Measurements from ENCODE around the gene CDCA5. TPM values are rescaled to one million over a fixed set of nuclear protein-coding genes. Genes with fewer than 3 reads are reported as not detected.

Gene CDCA5
- total and polyA plus RNA-seq, 2 donors: 1.2 to 3.9 TPM

DNA sequence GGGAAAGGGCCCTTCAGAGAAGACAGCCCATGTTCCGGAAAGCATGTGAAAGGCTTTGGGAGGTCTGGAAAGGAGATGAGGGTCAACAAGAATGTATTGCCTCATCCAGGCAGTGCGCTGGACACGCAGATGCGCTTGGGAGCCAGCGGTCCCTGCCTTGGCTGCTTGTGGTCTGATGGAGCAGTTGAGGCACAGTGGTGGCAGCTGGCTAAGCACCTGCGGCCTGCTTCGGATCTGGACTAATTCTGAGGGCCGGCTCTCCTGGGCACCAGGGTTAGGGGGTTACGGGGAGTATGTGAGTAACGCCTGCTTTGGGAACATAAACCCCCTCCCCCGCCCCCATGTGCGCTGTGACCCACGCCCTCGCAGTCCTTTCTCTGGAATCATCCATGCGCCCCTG, 23.2 kb upstream of the CDCA5 start:
- WGBS: 93% methylated on average over 15 of the region's 15 CpGs
- H3K27ac ChIP-seq (ENCODE audit: low read depth): no peak overlapping the region
- H3K4me3 ChIP-seq (ENCODE audit: low read depth, low read length): no peak overlapping the region
- H3K36me3 ChIP-seq (ENCODE audit: insufficient read depth): peaks cover 7% of the 10 kb centered on the region
- no peaks in the 10 kb centered on the region for H3K4me1 ChIP-seq (ENCODE audit: insufficient read depth)
- DNase-seq (ENCODE audit: extremely low spot score): no peak

DNA sequence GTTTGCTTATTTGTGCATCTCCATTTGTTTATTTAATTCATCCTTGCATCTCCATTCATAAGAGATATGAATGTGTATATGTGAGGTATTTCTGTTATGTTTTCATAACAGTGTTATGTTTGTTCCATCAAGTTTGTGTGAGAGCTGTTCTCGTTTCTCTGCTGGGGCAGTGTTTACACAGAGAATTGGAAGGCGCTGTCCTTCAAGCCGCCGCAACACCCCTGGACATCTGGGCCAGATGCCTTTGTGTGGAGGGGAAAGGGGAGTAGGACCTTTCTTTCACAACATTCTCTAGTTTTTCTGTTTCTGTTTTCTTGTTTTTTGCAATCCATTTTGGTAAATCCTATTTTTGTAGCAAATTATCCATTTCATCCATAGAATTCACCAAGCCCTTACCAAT, 20.8 kb upstream of the CDCA5 start:
- no peaks in the 10 kb centered on the region for H3K4me1 ChIP-seq (ENCODE audit: insufficient read depth)
- no peak overlapping the region for H3K4me3 ChIP-seq (ENCODE audit: low read depth, low read length)
- DNase-seq (ENCODE audit: extremely low spot score): no peak
- H3K27ac ChIP-seq (ENCODE audit: low read depth): no peak overlapping the region
- 67% methylated on average over 4 of the region's 4 CpGs for WGBS
- peaks cover 7% of the 10 kb centered on the region for H3K36me3 ChIP-seq (ENCODE audit: insufficient read depth)

GRCh38 chr11:65103476-65103875, 19.6 kb upstream of the CDCA5 start:
- Histone ChIP-seq H3K4me1 (ENCODE audit: insufficient read depth) (no peaks in the 10 kb centered on the region), H3K36me3 (ENCODE audit: insufficient read depth) (peaks cover 6% of the 10 kb centered on the region), H3K4me3 (ENCODE audit: low read depth, low read length) (no peak overlapping the region), H3K27ac (ENCODE audit: low read depth) (no peak overlapping the region)
- DNase-seq (ENCODE audit: extremely low spot score): no peak

DNA sequence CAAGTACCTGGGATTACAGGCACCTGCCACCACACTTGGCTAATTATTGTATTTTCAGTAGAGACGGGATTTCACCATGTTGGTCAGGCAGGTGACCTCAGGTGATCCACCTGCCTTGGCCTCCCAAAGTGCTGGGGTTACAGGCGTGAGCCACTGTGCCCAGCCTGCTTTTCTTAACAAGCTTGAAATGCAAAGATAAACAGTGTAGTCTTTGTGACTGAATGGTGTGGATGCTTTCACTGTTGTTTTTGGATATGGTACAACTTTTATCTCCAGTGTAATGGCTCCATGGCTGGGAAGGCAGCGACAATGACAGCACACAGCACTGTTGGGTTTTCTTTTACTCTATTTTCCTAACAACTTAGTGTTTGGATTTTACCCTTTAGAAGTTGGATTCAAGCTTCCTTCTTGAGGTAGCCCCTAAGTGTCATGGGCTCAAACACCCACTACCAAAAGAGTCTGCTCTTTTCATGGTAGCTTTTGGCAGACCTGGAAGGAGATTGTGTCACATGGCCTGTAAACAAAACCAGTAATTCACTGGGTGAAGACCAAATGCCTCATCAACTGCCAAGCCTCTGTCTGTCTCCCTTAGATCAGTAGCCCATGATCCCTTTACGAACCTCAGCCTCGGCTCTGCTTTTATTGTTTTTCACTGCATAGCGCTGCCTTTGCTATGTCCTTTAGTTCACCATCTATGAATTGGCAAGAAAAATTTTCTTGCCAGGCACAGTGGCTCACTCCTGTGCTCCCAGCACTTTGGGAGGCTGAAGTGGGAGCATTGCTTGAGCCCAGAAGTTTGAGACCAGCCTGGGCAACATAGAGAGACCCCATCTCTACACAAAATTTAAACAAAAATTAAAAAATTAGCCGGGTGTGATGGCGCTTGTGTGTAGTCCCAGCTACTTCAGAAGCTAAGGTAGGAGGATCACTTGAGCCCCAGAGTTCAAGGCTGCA, 18.6 kb upstream of the CDCA5 start:
- H3K36me3 ChIP-seq (ENCODE audit: insufficient read depth): peaks cover 3% of the 10 kb centered on the region

DNA sequence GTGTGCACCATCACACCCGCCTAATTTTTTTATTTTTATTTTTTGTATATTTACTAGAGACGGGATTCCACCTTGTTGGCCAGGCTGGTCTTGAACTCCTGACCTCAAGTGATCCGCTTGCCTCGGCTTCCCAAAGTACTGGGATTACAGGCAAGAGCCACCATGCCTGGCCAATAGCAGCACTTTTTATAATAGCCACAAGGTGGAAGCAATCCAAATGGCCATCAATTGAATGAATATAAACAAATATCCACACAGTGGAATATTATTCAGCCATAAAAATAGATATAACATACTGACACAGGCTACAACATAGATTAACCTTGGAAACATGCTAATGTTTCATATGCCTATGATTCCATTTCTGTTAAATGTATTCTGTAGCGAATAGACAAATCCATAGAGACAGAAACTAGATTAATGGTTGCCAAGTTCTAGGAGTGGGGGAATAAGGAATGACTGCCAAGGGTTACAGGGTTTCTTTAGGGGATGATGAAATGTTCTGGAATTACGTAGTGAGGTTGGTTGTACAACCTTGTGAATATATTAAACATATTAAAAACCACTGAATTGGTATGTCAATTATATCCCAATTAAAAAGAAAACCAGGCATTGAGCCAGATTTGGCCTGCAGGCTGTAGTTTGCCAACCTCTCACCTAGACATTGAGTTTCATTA, 17.0 kb upstream of the CDCA5 start:
- Histone ChIP-seq H3K27ac (ENCODE audit: low read depth) (no peak overlapping the region), H3K4me1 (ENCODE audit: insufficient read depth) (no peaks in the 10 kb centered on the region), H3K36me3 (ENCODE audit: insufficient read depth) (peaks cover 3% of the 10 kb centered on the region), H3K4me3 (ENCODE audit: low read depth, low read length) (no peak overlapping the region)
- WGBS: 89% methylated on average over 6 of the region's 6 CpGs
- no peak for DNase-seq (ENCODE audit: extremely low spot score)

More for the DNA sequence above, 18.6 kb upstream of the CDCA5 start:
- Histone ChIP-seq H3K27ac (ENCODE audit: low read depth) (no peak overlapping the region), H3K4me3 (ENCODE audit: low read depth, low read length) (no peak overlapping the region), H3K4me1 (ENCODE audit: insufficient read depth) (no peaks in the 10 kb centered on the region)
- DNase-seq (ENCODE audit: extremely low spot score): no peak
- 81% methylated on average over 8 of the region's 8 CpGs for WGBS

DNA sequence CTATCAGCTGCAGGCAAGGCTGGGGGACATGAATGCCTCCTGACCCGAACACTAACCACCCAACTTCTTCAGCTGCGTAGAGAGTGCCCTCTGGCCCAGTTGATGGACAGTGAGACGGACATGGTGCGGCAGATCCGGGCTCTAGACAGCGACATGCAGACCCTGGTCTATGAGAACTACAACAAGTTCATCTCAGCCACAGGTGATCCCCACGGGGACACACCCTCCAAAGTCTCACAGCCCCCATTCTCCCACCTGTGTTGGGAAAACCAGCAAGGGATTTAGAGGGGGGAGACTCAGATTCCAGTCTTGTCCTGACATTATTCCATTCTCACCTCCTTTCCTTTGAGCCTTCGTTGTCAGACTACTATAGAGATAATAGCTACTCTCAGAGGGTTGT, 13.1 kb upstream of the CDCA5 start:
- H3K4me1 ChIP-seq (ENCODE audit: insufficient read depth): no peaks in the 10 kb centered on the region
- 41% methylated on average over 8 of the region's 8 CpGs for WGBS
- DNase-seq (ENCODE audit: extremely low spot score): no peak
- H3K36me3 ChIP-seq (ENCODE audit: insufficient read depth): no peaks in the 10 kb centered on the region
- H3K27ac ChIP-seq (ENCODE audit: low read depth): no peak overlapping the region
- peak overlapping the region; percentile 75 for H3K4me3 ChIP-seq (ENCODE audit: low read depth, low read length)

DNA sequence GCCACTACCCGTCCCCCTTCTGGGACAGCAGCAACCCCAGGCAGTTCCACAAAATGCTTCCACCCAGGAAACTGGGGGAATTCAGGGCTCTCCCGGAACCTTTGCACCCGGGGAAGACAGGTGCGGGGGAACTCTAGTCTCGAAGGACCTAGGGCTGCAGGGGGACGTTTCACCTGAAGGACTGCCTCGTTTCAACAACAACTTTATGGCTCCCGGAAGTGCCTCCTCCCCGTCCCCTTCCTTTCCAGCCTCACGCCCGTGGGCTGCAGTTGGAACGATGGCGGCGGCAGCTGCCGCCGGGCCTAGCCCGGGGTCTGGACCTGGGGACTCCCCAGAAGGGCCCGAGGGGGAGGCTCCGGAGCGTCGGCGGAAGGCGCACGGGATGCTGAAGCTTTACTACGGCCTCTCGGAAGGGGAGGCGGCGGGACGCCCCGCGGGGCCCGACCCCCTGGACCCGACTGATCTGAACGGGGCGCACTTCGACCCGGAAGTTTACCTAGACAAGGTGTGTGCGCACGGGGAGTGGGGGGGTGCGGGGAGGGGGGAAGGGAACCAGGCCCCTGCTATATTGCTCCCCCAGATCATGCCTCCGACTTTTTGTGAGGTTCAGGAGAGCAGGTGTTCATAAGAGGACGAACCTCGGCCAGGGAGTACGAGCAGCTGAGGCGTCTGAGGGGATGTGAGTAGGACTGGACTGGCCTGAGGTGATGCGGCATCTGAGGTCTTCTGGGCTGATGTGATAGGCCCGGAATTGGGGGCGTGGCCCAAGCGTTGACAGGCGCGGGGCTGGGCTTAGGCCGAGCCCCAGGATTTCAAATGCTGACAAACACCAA, 12.3 kb upstream of the CDCA5 start, which contains the start of gene VPS51:
Gene VPS51 (plus strand): TSS at position 241 of the 833 bp plus-strand sequence. CDS start 37 bp downstream, at position 278.
- Histone ChIP-seq H3K27ac (ENCODE audit: low read depth) (peak within 1 kb of the TSS; percentile 90), H3K4me3 (ENCODE audit: low read depth, low read length) (peak within 1 kb of the TSS; percentile 75), H3K36me3 (ENCODE audit: insufficient read depth) (no peaks in the 10 kb centered on the region), H3K4me1 (ENCODE audit: insufficient read depth) (no peaks in the 10 kb centered on the region)
- WGBS: under 1% methylated on average over 52 of the region's 52 CpGs
- DNase-seq (ENCODE audit: extremely low spot score): peak; percentile 89

GRCh38 chr11:65095427-65095826, 11.6 kb upstream of the CDCA5 start:
- Histone ChIP-seq H3K4me3 (ENCODE audit: low read depth, low read length) (no peak overlapping the region), H3K4me1 (ENCODE audit: insufficient read depth) (no peaks in the 10 kb centered on the region), H3K36me3 (ENCODE audit: insufficient read depth) (no peaks in the 10 kb centered on the region), H3K27ac (ENCODE audit: low read depth) (no peak overlapping the region)
- WGBS: 73% methylated on average over 22 of the region's 22 CpGs
- DNase-seq (ENCODE audit: extremely low spot score): no peak

DNA sequence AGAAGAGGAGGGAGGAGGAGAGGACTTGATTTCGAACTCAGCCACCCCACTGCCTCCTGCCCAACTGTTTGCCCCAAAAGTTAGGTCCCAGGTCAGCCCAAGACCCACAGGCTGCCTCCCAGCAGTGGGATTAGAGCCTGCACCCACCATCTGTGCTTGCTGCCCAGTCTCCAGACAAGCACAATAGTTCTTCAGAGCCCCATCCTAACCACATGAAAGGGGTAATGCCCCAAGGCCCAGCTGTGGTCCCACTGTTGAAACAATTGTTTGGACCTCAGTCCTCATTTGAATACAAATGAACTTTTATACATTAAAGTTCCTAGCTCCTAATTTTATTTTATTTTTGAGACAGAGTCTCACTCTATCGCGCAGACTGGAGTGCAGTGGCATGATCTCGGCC, 6.8 kb upstream of the CDCA5 start:
- no peak overlapping the region for H3K27ac ChIP-seq (ENCODE audit: low read depth)
- DNase-seq (ENCODE audit: extremely low spot score): no peak
- 91% methylated on average over 4 of the region's 4 CpGs for WGBS
- no peaks in the 10 kb centered on the region for H3K4me1 ChIP-seq (ENCODE audit: insufficient read depth)
- no peak overlapping the region for H3K4me3 ChIP-seq (ENCODE audit: low read depth, low read length)
- peaks cover 5% of the 10 kb centered on the region for H3K36me3 ChIP-seq (ENCODE audit: insufficient read depth)

DNA sequence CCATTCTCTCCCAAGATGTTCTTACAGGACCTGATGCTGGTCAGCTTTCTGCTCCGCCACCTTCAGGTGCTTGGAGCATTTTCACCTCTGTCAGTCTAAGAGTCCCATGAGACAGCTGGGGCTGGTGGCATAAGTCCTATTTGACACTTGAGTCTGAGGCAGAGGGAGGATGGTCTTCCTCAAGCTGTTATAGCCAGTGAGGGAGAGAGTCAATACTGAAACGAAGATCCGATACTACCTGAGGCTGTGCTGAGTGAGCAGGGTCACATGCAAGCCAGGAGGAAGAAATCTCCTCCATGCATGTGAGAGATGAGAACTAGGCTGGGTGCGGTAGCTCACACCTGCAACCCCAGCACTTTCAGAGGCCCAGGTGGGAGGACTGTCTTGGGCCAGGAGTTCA, 5.8 kb upstream of the CDCA5 start:
- H3K27ac ChIP-seq (ENCODE audit: low read depth): no peak overlapping the region
- H3K4me1 ChIP-seq (ENCODE audit: insufficient read depth): no peaks in the 10 kb centered on the region
- no peak overlapping the region for H3K4me3 ChIP-seq (ENCODE audit: low read depth, low read length)
- 92% methylated on average over 4 of the region's 4 CpGs for WGBS
- peaks cover 5% of the 10 kb centered on the region for H3K36me3 ChIP-seq (ENCODE audit: insufficient read depth)
- no peak for DNase-seq (ENCODE audit: extremely low spot score)

DNA sequence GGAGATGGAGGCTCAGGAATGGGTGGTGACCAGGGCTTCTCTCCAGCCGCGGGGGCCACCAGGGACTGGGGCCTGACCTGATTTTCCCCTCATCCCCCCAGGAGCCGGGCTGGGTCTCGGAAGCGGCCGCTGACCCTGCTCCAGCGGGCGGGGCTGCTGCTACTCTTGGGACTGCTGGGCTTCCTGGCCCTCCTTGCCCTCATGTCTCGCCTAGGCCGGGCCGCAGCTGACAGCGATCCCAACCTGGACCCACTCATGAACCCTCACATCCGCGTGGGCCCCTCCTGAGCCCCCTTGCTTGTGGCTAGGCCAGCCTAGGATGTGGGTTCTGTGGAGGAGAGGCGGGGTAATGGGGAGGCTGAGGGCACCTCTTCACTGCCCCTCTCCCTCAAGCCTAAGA, 4.0 kb upstream of the CDCA5 start:
- 94% methylated on average over 15 of the region's 15 CpGs for WGBS
- H3K36me3 ChIP-seq (ENCODE audit: insufficient read depth): peaks cover 5% of the 10 kb centered on the region
- no peak overlapping the region for H3K4me3 ChIP-seq (ENCODE audit: low read depth, low read length)
- no peak for DNase-seq (ENCODE audit: extremely low spot score)
- H3K4me1 ChIP-seq (ENCODE audit: insufficient read depth): no peaks in the 10 kb centered on the region
- H3K27ac ChIP-seq (ENCODE audit: low read depth): no peak overlapping the region

DNA sequence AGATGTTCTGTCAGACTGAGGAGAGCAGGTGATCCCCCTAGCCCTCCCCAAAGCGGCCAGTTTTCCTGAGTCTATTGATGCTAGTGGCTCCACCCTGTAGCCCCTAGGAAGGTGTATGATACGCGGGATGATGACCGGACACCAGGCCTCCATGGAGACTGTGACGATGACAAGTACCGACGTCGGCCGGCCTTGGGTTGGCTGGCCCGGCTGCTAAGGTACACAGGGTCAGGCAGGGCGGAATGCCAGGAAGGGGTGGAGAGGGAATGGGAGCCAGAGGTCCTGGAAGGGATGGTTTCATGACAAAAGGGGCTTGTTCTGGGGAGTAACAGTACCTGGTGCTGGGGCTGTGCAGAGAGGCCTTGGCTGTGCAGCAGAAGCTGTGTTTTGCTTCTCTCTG, 3.4 kb upstream of the CDCA5 start:
- peaks cover 5% of the 10 kb centered on the region for H3K36me3 ChIP-seq (ENCODE audit: insufficient read depth)
- no peaks in the 10 kb centered on the region for H3K4me1 ChIP-seq (ENCODE audit: insufficient read depth)
- H3K4me3 ChIP-seq (ENCODE audit: low read depth, low read length): no peak overlapping the region
- DNase-seq (ENCODE audit: extremely low spot score): no peak
- 90% methylated on average over 11 of the region's 11 CpGs for WGBS
- H3K27ac ChIP-seq (ENCODE audit: low read depth): no peak overlapping the region

GRCh38 chr11:65086809-65087208, 3.0 kb upstream of the CDCA5 start:
- no peak overlapping the region for H3K4me3 ChIP-seq (ENCODE audit: low read depth, low read length)
- no peak overlapping the region for H3K27ac ChIP-seq (ENCODE audit: low read depth)
- no peaks in the 10 kb centered on the region for H3K4me1 ChIP-seq (ENCODE audit: insufficient read depth)
- 90% methylated on average over 9 of the region's 9 CpGs for WGBS
- no peak for DNase-seq (ENCODE audit: extremely low spot score)
- peaks cover 5% of the 10 kb centered on the region for H3K36me3 ChIP-seq (ENCODE audit: insufficient read depth)
